Measurements from ENCODE around the gene MMEL1.

GRCh38 chr1:2590233-2591141, 42.3 kb downstream of the MMEL1 start:
- no peak for TF ChIP-seq CTCF (IDR thresholded peaks at IDR 0.05)
- TF ChIP-seq ATF2 (CRISPR knock-in tag; IDR thresholded peaks at IDR 0.05; ENCODE audit: borderline replicate concordance, low read depth) = no peak
- TF ChIP-seq TCF7 (CRISPR knock-in tag; IDR thresholded peaks at IDR 0.05; ENCODE audit: low read depth) = no peak
- no peak for TF ChIP-seq NR1H2 (CRISPR knock-in tag; IDR thresholded peaks at IDR 0.05)
- TF ChIP-seq NFYB (CRISPR knock-in tag; conservative IDR thresholded peaks at IDR 0.05; ENCODE audit: low read depth) = no peak
- no peak for TF ChIP-seq ZBTB43 (CRISPR knock-in tag; IDR thresholded peaks at IDR 0.05)
- no peak for TF ChIP-seq USF2 (CRISPR knock-in tag; IDR thresholded peaks at IDR 0.05)
- no peak for TF ChIP-seq PRDM15 (CRISPR knock-in tag; IDR thresholded peaks at IDR 0.05)
- TF ChIP-seq ZNF232 (CRISPR knock-in tag; IDR thresholded peaks at IDR 0.05) = no peak
